Osteoblast (primary cell): Measurements from ENCODE around the gene ADIPOR2. TPM values are rescaled to one million over a fixed set of nuclear protein-coding genes. Genes with fewer than 3 reads are reported as not detected.

Experiments used
- DNase-seq: peaks from one replicate; pipeline ENCODE4 v3.0.0; 2011; ENCODE audit warnings: low spot score, mixed read lengths; ENCODE audit not compliant: insufficient read length; ENCODE audit errors: missing footprints
- H2AFZ ChIP-seq: 2 replicates; pipeline ENCODE4 v1.6.0; 2011; ENCODE audit warnings: mild to moderate bottlenecking, low read length
- H3K27ac ChIP-seq: 2 replicates; pipeline ENCODE4 v1.5.1; 2011; ENCODE audit warnings: mild to moderate bottlenecking, low read depth, low read length, moderate library complexity
- H3K27me3 ChIP-seq: 2 replicates; pipeline ENCODE4 v1.6.0; 2012; ENCODE audit warnings: mild to moderate bottlenecking, control low read depth, inconsistent platforms, low read length, moderate library complexity; ENCODE audit not compliant: insufficient read depth
- H3K36me3 ChIP-seq: 2 replicates; pipeline ENCODE4 v1.5.1; 2011; ENCODE audit warnings: mild to moderate bottlenecking, low read length, control low read depth, moderate library complexity; ENCODE audit not compliant: insufficient read depth
- H3K4me1 ChIP-seq: 2 replicates; pipeline ENCODE4 v1.5.1; 2011; ENCODE audit warnings: mild to moderate bottlenecking, low read length, control low read depth, moderate library complexity; ENCODE audit not compliant: insufficient read depth
- H3K4me2 ChIP-seq: 2 replicates; pipeline ENCODE4 v1.6.0; 2011; ENCODE audit warnings: mild to moderate bottlenecking, low read length; ENCODE audit not compliant: insufficient read depth
- H3K4me3 ChIP-seq: fragments of 200-600 bp; sonication (generic); 3 replicates; pipeline ENCODE4 v1.5.1; 2012; ENCODE audit warnings: mild to moderate bottlenecking, low read length, inconsistent platforms; ENCODE audit not compliant: insufficient read depth
- H3K79me2 ChIP-seq: 2 replicates; pipeline ENCODE4 v1.6.0; 2012; ENCODE audit warnings: mild to moderate bottlenecking, low read length, control low read depth, inconsistent platforms; ENCODE audit not compliant: insufficient read depth
- H3K9me3 ChIP-seq: 2 replicates; pipeline ENCODE4 v1.5.1; 2011; ENCODE audit warnings: low read depth, low read length, control low read depth
- H4K20me1 ChIP-seq: 2 replicates; pipeline ENCODE4 v1.6.0; 2012; ENCODE audit warnings: mild to moderate bottlenecking, low read length, control low read depth; ENCODE audit not compliant: insufficient read depth
- total RNA-seq: library from RNA; depleted of rRNA; stranded (reverse); fragments of >200 nt; gene quantifications from 2 replicates; pipeline ENCODE4 v1.2.3, GENCODE V29; 2012
- TF ChIP-seq, protein P1 (sequence below): IDR thresholded peaks from 2 replicates; pipeline ENCODE4 v1.5.1; 2011; ENCODE audit warnings: mild to moderate bottlenecking, low read depth, low read length, moderate library complexity; ENCODE audit errors: extremely low read depth

ADIPOR2 gene
- total RNA-seq, 1 donor, result 32.2 TPM

DNA sequence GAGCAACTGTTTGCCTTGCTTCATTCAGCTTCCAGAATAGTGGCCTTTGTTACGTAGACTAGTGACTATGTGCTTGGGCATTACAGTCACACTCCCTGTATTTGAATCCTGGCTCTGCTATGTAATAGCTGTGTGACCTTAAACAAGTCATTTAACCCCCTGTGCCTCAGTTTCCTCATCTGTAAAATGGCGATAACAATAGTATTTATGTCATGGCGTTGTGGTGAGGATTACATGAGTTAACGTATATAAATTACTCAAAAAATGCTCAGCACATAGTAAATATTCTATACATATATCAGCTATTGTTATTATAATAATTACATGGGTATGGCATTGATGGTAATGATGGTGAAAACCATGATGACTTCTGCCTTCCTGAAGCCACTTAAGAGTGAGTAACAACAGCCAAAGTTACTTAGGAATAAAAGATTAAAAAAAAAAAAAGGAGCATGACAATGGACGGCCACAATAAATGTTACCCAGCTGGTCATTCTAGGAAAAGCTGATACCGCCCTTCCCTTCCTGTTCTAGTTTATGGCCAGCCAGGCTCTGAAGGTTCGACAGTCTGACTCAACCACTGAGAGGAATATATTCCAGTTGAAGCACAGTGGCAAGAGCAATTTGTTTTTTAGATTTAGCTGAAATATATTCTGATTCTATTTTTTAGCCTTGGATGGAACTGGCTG, 9.9 kb upstream of the ADIPOR2 start:
- TF ChIP-seq, protein P1, sequence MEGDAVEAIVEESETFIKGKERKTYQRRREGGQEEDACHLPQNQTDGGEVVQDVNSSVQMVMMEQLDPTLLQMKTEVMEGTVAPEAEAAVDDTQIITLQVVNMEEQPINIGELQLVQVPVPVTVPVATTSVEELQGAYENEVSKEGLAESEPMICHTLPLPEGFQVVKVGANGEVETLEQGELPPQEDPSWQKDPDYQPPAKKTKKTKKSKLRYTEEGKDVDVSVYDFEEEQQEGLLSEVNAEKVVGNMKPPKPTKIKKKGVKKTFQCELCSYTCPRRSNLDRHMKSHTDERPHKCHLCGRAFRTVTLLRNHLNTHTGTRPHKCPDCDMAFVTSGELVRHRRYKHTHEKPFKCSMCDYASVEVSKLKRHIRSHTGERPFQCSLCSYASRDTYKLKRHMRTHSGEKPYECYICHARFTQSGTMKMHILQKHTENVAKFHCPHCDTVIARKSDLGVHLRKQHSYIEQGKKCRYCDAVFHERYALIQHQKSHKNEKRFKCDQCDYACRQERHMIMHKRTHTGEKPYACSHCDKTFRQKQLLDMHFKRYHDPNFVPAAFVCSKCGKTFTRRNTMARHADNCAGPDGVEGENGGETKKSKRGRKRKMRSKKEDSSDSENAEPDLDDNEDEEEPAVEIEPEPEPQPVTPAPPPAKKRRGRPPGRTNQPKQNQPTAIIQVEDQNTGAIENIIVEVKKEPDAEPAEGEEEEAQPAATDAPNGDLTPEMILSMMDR, result no peak
- Histone ChIP-seq H3K27ac (no peak overlapping the region), H4K20me1 (no peaks in the 10 kb centered on the region), H2AFZ (no peak overlapping the region), H3K4me3 (no peak overlapping the region), H3K9me3 (no peaks in the 10 kb centered on the region), H3K27me3 (no peaks in the 10 kb centered on the region), H3K79me2 (no peaks in the 10 kb centered on the region), H3K4me1 (no peaks in the 10 kb centered on the region), H3K4me2 (no peak overlapping the region), H3K36me3 (no peaks in the 10 kb centered on the region)
- DNase-seq, result no peak

DNA sequence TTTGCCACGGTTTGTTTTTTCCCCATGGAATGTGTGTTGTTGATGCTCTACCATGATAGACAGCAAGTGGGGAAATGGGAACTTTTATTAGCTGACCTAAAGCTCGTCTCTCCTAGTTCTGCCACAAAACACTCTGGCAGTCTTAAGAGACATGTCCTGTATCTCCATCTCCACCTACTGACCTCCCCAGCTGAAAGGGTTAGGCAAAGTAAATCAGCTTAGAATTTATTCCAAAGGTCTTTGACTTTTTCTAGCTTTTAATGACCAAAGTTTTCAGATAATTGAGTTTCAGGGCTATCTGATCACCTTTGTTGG, 9.4 kb upstream of the ADIPOR2 start:
- H3K4me3 ChIP-seq, result no peak overlapping the region
- H3K79me2 ChIP-seq, result no peaks in the 10 kb centered on the region
- no peaks in the 10 kb centered on the region for H4K20me1 ChIP-seq
- DNase-seq, result no peak
- H2AFZ ChIP-seq, result no peak overlapping the region
- TF ChIP-seq, protein P1, result no peak
- H3K27me3 ChIP-seq, result no peaks in the 10 kb centered on the region
- no peak overlapping the region for H3K27ac ChIP-seq
- no peaks in the 10 kb centered on the region for H3K9me3 ChIP-seq
- H3K4me2 ChIP-seq, result no peak overlapping the region
- no peaks in the 10 kb centered on the region for H3K4me1 ChIP-seq
- no peaks in the 10 kb centered on the region for H3K36me3 ChIP-seq

DNA sequence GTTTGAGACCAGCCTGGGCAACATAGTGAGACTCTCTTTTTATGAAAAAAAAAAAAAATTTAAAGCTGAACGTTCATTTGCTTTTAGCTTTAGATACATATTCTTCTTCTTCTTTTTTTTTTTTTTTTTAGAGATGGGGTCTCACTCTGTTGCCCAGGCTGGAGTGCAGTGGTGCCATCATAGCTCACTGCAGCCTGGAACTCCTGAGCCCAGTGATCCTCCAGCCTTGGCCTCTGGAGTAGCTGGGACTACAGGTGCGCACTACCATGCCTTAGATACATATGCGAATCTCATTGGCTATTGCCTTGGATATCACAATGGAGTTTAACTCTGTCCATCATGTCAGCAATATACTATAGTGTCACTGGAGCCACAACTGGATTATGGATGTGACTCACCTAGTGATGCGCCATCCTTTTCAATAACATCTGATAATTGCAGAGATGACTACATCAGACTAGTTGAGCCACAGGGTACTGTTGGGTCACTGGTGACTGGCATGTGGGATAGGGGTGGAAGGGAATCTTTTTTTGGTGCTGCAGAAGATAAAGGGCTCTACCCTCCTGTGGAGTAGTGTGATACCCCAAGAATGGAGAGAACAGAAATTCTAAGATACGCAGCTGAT, 2.7 kb upstream of the ADIPOR2 start:
- peaks cover 5% of the 10 kb centered on the region for H4K20me1 ChIP-seq
- no peaks in the 10 kb centered on the region for H3K36me3 ChIP-seq
- peaks cover 23% of the 10 kb centered on the region for H3K79me2 ChIP-seq
- no peak overlapping the region for H2AFZ ChIP-seq
- no peaks in the 10 kb centered on the region for H3K27me3 ChIP-seq
- no peak overlapping the region for H3K27ac ChIP-seq
- peaks cover 16% of the 10 kb centered on the region for H3K4me1 ChIP-seq
- no peak overlapping the region for H3K4me2 ChIP-seq
- TF ChIP-seq, protein P1, result no peak
- no peak overlapping the region for H3K4me3 ChIP-seq
- peak; percentile 70 for DNase-seq
- H3K9me3 ChIP-seq, result no peaks in the 10 kb centered on the region

DNA sequence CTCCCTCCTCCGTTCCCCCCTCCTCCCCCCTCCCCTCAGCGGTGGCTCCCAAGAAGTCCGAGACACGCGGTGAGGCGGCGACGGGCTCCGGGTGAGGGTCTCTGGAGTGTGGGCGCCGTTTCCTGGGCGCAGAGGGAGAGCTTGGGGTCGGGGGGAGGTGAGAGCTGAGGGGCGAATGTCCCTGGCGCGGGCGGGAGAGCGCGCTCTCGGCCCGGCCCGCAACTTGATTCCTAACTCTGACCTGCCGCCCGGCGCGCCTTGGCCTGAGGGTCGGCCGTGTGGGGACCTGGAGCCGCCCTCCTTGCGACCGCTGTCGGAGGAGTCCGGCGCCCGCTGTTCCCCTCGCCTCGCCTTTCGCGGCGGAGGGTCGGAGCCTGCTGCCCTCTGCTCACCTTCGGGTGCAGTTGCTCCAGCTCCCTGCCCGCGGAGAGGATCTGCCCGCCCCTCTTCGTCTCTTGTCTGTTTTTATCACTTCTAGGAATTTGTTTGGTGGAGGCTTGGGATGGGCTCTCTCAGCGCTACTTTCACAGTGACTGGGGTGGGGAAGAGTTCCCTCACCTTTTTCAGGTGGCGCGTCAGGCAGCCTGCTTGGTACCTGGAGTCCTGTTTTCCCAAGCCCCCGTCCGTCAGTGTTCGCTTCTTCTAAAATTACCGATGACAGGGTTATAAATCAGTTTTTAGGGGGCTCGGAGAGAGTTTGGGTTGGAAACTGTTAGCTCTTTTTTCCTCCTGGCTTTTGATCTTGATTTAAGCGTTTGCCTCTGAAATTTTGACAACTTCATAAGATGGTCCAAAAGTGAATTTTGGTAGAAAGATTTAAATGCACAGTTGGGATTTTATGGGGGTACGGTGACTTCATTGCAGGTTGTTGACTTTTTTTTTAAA, 495 bp downstream of the ADIPOR2 start:
- DNase-seq, result peak; percentile 85
- Histone ChIP-seq H3K79me2 (peaks cover 45% of the 10 kb centered on the region), H3K4me3 (peak overlapping the region; percentile 93), H2AFZ (peak overlapping the region; percentile 81), H4K20me1 (peaks cover 16% of the 10 kb centered on the region), H3K4me2 (peak overlapping the region; percentile 87), H3K27ac (peak overlapping the region; percentile 82), H3K27me3 (no peaks in the 10 kb centered on the region), H3K36me3 (no peaks in the 10 kb centered on the region), H3K9me3 (no peaks in the 10 kb centered on the region), H3K4me1 (peaks cover 20% of the 10 kb centered on the region)
- TF ChIP-seq, protein P1, result no peak
